Activated gamma-delta T cell (primary cell): ENCODE results near the gene RPS19.

Experiments used
- DNase-seq: peaks from one replicate; lab custom pipeline; 2025; lab: John Stamatoyannopoulos, UW

RPS19 gene

DNA sequence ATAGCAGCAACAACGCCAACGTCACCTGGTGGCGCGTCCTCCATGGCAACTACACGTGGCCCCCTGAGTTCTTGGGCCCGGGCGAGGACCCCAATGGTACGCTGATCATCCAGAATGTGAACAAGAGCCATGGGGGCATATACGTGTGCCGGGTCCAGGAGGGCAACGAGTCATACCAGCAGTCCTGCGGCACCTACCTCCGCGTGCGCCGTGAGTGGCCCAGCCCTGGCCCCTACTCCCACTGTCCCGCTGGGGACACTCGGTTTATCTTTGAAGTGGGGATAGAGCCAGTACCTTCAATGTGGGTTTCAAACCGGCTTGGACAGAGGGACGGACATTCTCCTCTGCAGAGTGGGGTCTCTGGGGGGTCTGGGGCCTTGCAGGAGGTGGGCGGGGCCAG lies 19.0 kb downstream of the RPS19 start:
- no peak for DNase-seq

DNA sequence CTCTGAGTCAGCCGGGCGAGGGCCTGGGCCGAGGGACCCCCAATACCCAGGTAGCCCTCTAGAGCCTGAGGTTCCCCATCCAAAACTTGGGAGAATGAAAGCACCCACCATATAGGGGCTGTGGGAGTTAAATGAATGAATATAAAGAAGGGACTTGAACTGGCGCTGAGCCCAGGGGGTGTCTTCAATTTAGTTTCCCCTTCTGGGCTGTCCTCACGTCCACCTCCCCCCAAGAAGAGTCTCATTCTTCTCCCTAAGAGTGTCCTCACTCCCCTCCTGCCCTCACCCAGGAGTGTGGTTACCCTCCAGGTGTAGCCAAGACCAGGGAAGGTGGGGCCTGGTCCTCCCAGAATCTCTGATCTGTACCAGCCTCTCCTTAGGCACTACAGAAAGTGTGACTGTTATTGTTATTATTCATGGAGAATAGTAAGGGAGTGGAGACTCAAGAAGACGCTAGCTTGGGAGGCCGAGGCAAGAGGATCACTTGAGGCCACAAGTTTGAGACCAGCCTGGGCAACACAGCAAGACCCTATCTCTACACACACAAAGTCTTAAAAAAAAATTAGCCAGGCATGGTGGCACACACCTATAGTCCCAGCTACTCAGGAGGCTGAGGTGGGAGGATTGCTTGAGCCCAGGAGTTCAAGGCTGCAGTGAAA lies 19.7 kb downstream of the RPS19 start:
- DNase-seq = no peak

DNA sequence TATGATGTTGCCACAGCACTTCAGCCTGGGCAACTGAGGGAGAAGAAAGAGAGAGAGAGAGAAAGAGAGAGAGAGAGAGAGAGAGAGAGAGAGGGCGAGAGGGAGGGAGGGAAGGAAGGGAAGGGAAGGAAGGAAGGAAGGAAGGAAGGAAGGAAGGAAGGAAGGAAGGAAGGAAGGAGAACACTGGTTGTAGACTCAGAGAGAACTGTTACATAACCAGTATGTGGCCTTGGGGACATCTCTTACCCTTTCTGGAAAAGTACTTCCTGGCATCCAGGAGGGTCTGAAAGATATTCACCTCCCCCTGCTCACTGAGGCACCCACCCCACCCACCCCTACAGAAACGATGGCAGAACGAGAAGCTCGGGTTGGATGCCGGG lies 20.3 kb downstream of the RPS19 start:
- DNase-seq = no peak

DNA sequence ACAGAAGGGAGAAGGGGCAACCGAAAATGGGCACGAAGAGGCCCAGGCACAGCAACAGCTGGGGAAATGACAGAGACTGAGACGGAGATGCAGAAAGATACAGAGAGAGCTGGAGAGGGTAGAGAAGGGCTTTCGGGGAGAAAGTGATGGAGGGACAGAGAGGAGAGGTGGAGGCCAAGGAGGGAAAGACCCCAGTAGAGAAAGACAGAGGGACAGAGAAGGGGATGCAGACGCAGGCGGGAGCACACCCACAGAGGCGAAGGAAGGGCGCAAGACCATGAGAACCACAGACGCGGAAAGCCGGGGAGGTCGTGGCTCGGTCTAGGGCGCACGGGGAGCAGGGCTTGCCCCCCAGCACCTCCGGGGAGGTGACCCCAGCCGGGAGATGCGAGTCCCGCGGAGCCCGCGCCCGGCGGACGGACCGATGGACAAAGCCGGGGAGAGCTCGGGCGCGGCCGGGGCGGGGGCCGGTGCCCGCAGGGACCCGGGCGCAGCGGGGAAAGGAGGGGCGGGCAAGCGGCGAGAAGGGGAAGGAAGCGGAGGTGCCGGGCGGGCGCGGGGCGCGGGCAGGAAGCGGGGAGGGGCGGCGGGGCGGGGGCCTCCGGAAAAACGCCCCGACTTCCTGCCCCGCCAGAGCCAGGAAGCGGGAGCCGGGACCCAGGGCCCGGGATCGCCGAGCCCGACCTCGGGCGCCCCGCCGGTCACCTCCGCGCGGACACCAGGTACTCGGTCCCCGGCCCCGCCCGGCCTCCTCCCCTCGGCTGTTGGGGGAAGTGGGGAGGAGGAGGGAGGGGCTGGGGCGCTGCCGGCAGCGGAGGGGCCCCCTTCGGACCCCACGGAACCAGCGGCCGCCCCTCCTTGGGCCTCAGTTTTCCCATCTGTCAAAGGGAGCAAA lies 22.8 kb downstream of the RPS19 start, which contains the start of gene ARHGEF1:
Gene ARHGEF1 (plus strand): TSS at position 617 of the 895 bp plus-strand sequence. CDS start 4,899 bp downstream, outside the sequence.
- peak; percentile 55 for DNase-seq

DNA sequence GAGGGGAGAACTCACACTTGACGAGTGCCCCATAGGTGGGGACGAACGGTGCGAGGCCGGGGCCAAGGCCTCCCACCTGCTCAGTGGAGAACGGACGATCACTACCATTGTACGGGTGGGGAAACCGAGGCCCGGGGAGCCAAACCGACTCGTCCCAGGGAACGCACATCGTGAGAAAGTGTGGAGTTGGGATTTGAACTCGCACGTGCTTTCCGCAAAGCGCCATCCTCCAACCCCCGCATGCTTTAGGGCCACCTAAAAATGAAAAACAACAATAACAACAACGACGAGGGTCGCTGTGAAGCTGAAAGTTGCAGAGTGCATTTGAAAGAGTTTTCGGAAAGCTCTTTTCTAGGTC lies 23.4 kb downstream of the RPS19 start:
- no peak for DNase-seq

DNA sequence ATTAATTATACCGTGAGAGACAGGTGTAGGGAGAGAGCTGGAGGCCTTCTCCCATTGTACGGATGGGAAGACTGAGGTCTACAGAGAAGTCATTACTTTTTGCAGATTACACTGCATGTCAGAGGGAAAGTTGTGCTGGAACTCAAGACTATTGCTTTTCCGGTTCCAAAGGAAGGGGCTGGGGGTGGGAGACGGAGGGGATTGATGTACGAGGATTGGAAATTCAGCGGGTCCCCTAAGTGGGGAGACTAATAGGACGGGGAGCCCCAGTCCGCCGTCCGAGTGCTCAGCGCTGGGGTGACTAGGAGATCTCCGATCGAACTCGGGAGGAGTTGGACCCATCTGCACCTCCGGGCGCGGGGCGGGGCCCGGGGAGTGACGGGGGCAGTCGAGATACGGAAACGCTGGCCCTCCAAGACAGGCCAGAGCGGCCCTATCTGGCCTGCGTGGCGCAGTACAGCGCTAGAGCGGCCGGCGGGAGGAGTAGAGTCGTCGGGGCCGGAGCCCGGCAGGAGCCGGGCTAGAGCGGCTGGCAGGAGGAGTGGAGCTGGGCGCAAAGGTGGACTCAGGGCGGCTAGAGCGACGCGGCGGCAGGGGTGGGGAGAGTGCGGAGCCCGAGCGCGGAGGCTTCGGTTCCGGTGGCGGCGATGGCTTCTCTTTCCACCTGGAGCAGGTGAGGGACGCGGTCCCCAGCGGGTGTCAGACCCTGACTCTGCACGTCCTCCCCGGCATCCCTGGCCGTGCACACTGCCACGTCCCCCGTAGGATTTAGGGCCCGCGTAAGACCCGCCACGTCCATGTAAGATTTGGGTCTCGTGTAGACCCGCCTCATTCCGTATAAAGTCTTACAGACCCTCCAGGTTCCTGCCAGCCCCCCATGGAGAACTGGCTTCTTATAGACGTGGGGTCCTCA lies 24.0 kb downstream of the RPS19 start:
- peak; percentile 80 for DNase-seq

DNA sequence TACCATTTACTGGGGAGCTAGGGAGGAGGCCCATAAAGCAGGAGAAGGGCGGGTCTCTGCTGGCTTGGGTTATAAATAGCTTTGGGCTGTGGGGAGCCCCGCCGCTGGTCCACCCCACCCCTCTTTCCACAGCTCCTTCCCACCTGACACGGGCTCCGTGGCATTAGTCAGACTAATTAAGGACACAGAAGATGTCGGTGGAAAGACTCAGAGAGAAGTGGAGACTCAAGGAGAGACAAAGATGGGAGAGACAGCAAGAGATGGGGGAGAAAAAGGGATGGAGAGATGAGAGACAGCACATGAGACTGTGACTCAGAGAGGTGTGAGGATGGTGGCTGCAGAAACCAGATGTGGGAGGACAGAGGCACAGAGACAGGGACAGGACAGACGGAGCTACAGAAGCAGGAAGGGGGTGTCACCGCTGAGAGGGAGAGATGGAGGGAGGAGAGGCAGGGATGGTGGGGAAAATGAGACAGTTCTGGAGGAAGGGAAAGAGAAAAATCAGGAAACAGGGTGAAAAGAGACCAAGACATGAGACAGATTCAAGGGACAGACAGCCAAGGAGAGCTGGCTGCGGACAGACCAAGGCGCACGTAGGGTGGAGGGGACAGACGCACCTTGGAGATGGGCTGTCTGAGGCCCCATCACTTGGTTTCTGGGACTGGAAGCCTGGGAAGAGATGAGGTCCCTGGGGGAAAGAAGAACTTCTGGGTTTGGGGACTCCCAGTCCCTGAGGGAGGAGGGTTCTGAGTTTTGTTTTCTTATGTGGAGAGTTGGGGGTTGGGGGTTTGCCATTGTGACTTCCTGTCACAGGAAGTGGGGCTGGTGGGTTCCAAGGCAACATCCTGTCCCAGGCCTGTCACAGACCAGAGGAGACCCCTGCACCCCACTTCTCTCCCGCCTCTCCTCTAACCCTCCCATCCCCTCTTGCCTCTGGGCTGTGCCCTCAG lies 27.0 kb downstream of the RPS19 start:
- DNase-seq = no peak

DNA sequence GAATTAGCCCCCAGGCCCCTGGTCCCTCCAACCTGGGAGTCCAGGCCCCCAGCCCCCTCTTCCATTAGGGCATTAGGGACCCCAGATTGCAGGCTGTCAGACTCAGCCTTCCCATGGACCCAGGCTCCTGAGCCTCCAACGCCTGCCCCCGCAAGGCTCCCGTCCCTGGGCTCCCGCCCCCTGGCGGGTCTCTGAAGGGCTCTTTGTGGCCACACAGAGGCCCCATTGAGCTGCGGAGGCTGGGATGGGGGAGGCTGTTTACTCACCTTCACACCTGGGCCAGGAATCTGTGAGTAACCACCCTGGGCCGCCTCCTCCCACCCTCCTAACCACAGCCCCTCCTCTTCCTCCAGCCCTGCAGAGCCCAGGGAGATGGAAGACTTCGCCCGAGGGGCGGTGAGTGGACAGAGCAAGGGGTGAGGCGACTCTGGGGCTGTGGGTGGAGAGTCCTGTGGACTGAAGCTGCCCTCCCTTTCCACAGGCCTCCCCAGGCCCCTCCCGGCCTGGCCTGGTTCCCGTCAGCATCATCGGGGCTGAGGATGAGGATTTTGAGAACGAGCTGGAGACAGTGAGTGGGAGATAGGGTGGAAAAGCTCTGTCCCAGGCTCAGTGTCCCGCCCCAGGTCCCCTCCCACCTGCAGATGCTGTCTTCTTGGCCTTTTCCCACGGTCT lies 27.8 kb downstream of the RPS19 start:
- peak; percentile 62 for DNase-seq

DNA sequence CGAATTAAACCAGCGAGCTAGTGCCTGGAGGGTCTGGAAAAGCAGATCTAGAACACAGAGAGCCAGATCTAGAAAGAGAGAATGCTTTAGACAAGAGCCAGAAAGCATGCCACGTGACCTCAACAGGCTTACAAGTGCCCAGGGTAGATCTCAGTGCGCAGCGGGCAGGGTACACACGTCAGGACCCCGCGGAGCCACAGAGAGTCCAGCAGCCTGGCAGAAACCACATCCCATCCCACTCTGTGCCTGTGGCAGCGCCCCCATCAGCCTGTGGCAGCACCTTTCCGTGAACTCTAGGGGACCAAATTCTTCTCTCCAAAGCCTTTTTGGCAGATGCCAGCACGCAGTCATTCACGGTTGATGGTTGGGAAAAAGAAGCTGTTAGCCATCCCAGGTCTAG lies 28.9 kb downstream of the RPS19 start:
- no peak for DNase-seq

DNA sequence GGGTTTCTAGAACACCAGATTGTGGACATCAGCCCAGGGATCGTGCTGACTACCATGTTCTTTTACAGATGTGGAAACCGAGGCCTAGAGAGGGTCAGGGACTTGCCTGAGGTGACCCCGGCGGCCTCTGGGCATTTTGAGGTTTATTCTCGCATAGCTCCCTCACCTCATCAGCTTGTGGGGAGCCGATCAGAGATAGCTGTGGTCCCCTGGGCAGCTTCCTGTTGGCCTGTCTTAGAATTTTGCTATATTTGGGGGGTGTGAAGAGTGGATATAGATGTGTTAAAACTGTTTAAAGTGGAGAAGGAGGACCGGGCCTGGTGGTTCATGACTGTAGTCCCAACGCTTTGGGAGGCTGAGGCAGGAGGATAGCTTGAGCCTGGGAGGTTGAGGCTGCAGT lies 29.8 kb downstream of the RPS19 start:
- no peak for DNase-seq

DNA sequence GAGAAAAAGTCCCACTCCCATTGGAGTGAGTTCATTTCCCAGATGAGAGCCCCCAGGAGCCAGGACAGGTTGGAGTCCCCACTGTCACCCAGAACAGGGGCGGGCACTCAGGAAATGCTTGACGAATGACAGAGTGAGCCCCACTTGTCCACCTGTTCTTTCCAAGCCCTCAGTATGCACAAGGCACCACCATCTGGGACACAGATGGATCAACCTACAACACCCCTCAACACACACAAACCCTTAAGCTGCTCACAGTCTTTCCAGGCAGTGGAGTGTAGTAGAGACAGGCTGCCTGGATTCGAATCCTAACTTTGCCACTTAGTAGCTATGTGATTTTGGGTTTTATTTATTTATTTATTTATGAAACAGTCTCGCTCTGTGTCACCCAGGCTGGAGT lies 30.9 kb downstream of the RPS19 start:
- DNase-seq = no peak

DNA sequence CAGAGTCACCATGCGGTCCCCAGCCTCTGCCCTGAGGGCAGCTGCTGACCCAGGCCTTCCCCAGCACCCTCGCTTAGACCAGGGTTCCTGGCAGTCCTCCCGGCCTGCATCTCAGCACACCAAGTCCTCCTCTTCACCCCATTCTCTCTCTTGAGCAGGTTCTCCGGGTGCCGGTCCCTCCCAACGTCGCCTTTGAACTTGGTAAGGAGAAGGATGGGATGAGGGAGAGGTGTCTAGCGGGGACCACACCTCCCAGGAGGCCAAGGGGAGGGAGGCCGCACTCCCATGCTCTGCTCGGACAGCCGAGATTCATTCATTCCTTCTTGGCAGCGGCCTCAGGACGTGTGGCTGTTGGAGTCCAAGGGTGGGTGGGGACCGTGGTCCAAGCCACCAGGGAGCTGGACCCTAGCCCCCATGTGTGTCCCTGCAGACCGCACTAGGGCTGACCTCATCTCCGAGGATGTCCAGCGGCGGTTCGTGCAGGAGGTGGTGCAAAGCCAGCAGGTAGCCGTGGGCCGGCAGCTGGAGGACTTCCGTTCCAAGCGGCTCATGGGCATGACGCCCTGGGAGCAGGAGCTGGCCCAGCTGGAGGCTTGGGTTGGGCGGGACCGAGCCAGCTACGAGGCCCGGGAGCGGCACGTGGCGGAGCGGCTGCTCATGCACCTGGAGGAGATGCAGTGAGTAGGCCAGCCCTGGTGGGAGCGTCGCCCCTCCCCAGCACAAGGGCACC lies 32.3 kb downstream of the RPS19 start:
- DNase-seq = no peak

DNA sequence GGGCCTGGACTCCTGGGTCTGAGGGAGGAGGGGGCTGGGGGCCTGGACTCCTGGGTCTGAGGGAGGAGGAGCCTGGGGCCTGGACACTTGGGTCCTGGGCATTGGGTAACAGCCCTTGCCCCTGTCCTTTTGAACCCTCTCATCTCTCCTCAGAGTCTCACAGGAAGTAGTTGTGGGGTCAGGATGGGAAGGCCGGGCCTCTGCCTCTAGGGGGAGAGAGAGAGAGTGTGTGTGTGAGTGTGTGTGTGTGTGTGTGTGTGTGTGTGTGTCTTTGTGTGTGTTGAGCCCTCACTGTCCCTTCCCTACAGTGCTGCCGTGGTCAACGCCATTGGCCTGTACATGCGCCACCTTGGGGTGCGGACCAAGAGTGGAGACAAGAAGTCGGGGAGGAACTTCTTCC lies 33.8 kb downstream of the RPS19 start:
- DNase-seq = no peak

DNA sequence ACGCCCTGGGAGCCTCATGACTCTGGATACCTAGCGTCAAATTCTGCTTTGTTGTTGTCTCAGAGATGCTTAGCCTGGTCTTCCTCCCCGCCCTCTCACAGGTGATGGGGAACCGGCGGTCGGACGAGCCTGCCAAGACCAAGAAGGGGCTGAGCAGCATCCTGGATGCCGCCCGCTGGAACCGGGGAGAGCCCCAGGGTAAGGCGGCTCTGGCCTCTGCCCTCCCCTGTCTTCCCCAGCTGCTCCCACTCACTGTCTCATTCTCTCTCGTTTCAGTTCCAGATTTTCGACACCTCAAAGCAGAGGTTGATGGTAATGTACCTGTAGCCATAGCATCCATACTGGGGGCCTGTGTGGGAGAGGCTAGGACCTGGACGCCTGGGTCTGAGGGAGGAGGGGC lies 34.3 kb downstream of the RPS19 start:
- DNase-seq = no peak

DNA sequence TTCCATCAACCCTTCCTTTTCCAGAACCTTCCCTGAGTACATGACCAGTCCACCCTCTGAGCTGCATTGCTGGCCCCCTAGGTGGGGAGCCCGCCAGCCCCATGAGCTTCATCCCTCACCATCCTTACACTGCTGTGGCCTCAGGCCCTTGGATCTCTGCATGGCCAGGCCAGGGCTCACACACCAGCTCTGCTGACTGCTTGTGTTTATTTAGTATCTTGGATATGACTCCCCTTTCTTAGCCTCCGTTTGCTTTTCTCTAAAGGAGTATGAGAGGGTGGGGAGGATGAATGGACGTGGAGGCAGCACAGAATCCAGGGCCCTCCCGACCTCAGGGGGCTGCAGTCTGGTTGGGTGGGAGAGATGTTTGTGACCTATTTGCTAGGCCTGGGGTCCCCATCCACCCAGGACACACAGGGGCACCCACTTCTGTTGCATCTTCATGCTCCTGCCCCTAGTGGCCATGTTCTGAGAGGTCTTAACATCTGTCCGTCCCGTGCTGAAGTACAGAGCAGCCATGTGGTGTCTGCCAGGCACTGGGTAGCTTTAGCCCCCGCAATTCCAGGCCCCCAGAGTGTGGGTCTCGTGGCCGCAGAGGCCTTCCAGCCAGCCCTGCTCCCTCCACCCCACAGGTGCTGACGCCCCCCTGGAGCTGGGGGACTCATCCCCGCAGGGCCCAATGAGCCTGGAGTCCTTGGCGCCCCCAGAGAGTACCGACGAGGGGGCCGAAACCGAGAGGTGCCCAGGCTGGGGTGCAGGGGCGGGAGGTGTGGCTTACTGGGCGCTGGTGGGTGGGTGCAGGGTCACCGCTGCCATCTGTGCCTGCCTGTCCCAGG lies 35.9 kb downstream of the RPS19 start:
- DNase-seq = no peak

DNA sequence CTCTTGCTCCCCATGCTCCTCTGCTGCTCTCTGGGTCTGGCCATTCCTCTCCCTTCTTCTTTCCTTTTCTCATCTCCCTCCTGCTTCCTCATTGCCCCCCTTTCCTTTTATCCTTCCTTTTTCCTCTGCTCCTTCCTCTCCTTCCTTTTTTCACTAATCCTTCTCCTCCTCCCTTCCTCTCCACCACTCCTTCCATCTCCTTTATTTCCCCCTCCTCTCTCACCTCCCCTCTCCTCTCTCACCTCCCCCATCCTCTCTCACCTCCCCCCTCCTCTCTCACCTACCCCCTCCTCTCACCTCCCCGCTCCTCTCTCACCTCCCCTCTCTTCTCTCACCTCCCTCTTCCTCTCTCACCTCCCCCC lies 36.5 kb downstream of the RPS19 start:
- DNase-seq = no peak

DNA sequence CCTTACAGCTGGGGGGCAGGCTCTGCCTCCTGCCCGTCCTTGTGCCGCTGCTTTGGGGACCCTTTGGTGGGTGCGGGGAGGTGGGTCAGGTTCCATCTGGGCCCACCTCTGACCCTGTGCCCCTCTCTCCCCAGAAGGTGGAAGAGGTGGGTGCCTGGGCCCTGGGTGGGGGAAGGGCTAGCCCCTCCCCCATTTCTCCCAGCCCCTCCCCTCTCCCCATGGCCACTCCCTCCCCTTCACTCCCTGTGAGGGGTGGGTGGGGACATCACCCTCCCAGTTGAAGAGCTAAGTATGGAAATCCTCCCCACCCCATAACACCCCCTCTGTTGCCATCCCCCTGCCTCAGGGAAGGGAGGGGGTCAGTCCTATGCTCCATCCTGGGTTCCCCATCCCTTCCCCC lies 37.1 kb downstream of the RPS19 start:
- DNase-seq = no peak

DNA sequence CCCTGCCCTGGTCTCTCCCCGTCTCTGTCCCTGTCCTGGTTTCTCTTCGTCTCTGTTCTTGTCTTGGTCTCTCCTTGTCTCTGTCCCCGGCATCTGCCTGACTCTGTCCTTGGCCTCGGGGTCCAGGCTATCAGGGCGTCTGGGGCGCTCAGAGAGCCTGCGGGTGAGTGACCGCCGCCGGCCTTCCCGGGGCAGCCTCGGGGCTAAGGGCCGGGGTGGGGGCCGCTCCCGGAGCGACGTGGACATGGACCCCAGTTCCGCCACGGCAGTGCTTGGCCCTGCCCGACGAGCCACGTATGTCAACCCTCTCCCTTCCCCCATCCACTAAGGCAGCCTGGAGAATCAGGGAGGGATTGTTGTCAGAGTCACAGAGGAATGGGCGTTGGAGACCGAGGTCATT lies 37.8 kb downstream of the RPS19 start:
- DNase-seq = no peak

DNA sequence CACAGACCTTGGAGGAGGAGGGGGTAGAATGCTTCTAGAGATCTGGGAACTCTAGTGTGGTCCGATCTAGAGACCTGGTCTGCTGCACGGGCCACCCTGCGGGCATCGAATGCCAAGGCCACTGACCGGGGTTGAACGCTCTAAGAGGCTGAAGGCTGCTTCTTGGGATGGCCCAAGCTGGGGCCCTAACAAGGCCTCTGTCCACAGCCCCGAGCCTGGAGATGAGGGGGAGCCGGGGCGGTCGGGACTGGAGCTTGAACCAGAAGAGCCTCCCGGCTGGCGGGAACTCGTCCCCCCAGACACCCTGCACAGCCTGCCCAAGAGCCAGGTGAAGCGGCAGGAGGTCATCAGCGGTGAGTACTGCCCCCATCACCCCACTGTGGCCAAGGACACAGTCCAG lies 38.2 kb downstream of the RPS19 start:
- DNase-seq = no peak
